Mesothelial cell of epicardium (in vitro differentiated cells): ENCODE results near the gene KAT14. TPM values are rescaled to one million over a fixed set of nuclear protein-coding genes. Genes with fewer than 3 reads are reported as not detected.
"Not testable (repeated sequence)": the region's sequence is repeated elsewhere in the genome, so short reads cannot be mapped to it uniquely, and the experiment has no call there.

Experiments
- DNase-seq, 2 experiments: peaks; one replicate each; pipeline ENCODE4 v3.0.0; 2021; ENCODE audit warnings: low spot score in 2 of 2; ENCODE audit not compliant: unreplicated experiment in 2 of 2
- H3K27ac Mint-ChIP-seq: 2 replicates; pipeline ENCODE4 v1.8.0; 2021; ENCODE audit warnings: mixed read lengths
- H3K27me3 Mint-ChIP-seq: 2 replicates; pipeline ENCODE4 v1.8.0; 2021; ENCODE audit warnings: low read depth, mixed read lengths
- H3K36me3 Mint-ChIP-seq: 2 replicates; pipeline ENCODE4 v1.8.0; 2021; ENCODE audit warnings: mixed read lengths
- H3K4me1 Mint-ChIP-seq: 2 replicates; pipeline ENCODE4 v1.8.0; 2021; ENCODE audit warnings: mixed read lengths
- H3K4me3 Mint-ChIP-seq: 2 replicates; pipeline ENCODE4 v1.8.0; 2021; ENCODE audit warnings: mild to moderate bottlenecking, moderate library complexity, mixed read lengths
- H3K9me3 Mint-ChIP-seq: 2 replicates; pipeline ENCODE4 v1.8.0; 2021; ENCODE audit warnings: mixed read lengths
- total RNA-seq: library from RNA; stranded (reverse); gene quantifications from 3 replicates; pipeline ENCODE4 v1.2.1, GENCODE V29; 2021
- TF ChIP-seq, protein P1 (sequence below): fragments of 200-600 bp; sonication (generic); IDR thresholded peaks from one replicate; pipeline ENCODE4 v1.5.0; 2021; ENCODE audit warnings: antibody characterized with exemption; ENCODE audit not compliant: unreplicated experiment

Gene KAT14
- total RNA-seq, 1 donor from 2014 or later: 23.9 TPM

GRCh38 chr20:18108326-18108725 lies 29.3 kb upstream of the KAT14 start:
- TF ChIP-seq, protein P1, sequence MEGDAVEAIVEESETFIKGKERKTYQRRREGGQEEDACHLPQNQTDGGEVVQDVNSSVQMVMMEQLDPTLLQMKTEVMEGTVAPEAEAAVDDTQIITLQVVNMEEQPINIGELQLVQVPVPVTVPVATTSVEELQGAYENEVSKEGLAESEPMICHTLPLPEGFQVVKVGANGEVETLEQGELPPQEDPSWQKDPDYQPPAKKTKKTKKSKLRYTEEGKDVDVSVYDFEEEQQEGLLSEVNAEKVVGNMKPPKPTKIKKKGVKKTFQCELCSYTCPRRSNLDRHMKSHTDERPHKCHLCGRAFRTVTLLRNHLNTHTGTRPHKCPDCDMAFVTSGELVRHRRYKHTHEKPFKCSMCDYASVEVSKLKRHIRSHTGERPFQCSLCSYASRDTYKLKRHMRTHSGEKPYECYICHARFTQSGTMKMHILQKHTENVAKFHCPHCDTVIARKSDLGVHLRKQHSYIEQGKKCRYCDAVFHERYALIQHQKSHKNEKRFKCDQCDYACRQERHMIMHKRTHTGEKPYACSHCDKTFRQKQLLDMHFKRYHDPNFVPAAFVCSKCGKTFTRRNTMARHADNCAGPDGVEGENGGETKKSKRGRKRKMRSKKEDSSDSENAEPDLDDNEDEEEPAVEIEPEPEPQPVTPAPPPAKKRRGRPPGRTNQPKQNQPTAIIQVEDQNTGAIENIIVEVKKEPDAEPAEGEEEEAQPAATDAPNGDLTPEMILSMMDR: no peak
- Mint-ChIP-seq H3K9me3 (peaks cover 8% of the 10 kb centered on the region), H3K4me3 (no peak overlapping the region), H3K36me3 (no peaks in the 10 kb centered on the region), H3K27ac (no peak overlapping the region), H3K27me3 (peaks cover 7% of the 10 kb centered on the region), H3K4me1 (no peaks in the 10 kb centered on the region)
- DNase-seq: no peak

DNA sequence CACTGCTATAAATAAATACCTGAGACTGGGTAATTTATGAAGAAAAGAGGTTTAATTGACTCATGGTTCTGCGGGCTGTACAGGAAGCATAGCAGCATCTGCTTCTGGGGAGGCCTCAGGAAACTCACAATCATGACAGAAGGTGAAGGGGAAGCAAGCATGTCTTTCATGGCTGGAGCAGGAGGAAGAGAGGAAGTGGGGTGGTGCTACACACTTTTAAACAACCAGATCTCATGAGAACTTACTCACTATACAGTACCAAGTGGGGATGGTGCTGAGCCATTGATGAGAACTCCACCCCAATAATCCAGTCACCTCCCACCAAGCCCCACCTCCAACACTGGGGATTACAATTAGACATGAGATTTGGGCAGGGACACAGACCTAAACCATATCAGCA lies 9.1 kb upstream of the KAT14 start:
- not testable (repeated sequence) for H3K4me3 Mint-ChIP-seq, H3K36me3 Mint-ChIP-seq, H3K4me1 Mint-ChIP-seq, DNase-seq, H3K27ac Mint-ChIP-seq
- Mint-ChIP-seq H3K9me3 (peaks cover 11% of the 10 kb centered on the region), H3K27me3 (peaks cover 34% of the 10 kb centered on the region)

DNA sequence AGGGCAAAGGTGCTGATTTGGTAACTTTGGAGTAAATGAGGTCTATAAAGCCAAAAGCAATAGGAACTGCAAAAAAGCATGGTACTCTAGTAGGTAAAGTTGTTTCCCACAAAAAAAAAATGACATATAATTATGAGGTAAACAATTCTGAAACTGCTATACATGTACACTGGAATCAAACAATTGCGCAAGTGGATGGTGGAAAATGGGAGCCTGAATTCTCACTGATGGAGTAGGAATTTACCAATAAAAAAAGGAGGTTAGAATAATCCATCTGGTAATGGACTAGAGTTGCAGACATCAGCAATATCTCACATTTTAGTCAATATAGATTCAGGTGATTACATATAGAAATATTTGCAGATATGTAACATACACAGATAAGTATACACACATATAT lies 5.0 kb upstream of the KAT14 start:
- H3K27me3 Mint-ChIP-seq: peaks cover 12% of the 10 kb centered on the region

GRCh38 chr20:18133962-18134361 lies 3.7 kb upstream of the KAT14 start:
- peaks cover 9% of the 10 kb centered on the region for H3K4me1 Mint-ChIP-seq
- no peak overlapping the region for H3K27ac Mint-ChIP-seq

More for the DNA sequence above, 5.0 kb upstream of the KAT14 start:
- no peak overlapping the region for H3K4me3 Mint-ChIP-seq
- TF ChIP-seq, protein P1: no peak
- H3K27ac Mint-ChIP-seq: no peak overlapping the region
- DNase-seq: no peak
- no peaks in the 10 kb centered on the region for H3K36me3 Mint-ChIP-seq
- peaks cover 5% of the 10 kb centered on the region for H3K4me1 Mint-ChIP-seq
- no peaks in the 10 kb centered on the region for H3K9me3 Mint-ChIP-seq

DNA sequence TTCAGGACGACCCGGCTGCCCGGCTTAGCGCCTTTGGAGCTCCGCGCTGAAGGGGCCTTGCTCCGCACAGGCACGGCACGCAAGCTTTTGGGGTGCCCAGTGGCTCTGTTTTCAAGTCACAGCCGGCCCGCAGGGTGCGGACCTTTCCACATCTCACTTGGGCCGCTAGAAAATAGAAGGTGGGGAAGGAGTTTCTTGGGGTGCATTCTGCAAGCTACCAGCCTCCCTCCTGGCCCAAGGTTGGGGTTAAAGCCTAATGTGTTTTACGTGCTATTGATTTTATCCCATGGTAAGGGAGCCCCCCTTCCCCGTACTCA lies 561 bp downstream of the KAT14 start:
- Mint-ChIP-seq H3K4me1 (peaks cover 21% of the 10 kb centered on the region), H3K27me3 (no peaks in the 10 kb centered on the region), H3K4me3 (peak overlapping the region; percentile 88), H3K9me3 (no peaks in the 10 kb centered on the region), H3K27ac (peak overlapping the region; percentile 19), H3K36me3 (peaks cover 7% of the 10 kb centered on the region)
- DNase-seq: no peak
- TF ChIP-seq, protein P1: no peak

More at GRCh38 chr20:18133962-18134361, 3.7 kb upstream of the KAT14 start:
- no peak overlapping the region for H3K4me3 Mint-ChIP-seq
- TF ChIP-seq, protein P1: no peak
- H3K9me3 Mint-ChIP-seq: no peaks in the 10 kb centered on the region
- peaks cover 7% of the 10 kb centered on the region for H3K27me3 Mint-ChIP-seq
- H3K36me3 Mint-ChIP-seq: no peaks in the 10 kb centered on the region
- no peak for DNase-seq

DNA sequence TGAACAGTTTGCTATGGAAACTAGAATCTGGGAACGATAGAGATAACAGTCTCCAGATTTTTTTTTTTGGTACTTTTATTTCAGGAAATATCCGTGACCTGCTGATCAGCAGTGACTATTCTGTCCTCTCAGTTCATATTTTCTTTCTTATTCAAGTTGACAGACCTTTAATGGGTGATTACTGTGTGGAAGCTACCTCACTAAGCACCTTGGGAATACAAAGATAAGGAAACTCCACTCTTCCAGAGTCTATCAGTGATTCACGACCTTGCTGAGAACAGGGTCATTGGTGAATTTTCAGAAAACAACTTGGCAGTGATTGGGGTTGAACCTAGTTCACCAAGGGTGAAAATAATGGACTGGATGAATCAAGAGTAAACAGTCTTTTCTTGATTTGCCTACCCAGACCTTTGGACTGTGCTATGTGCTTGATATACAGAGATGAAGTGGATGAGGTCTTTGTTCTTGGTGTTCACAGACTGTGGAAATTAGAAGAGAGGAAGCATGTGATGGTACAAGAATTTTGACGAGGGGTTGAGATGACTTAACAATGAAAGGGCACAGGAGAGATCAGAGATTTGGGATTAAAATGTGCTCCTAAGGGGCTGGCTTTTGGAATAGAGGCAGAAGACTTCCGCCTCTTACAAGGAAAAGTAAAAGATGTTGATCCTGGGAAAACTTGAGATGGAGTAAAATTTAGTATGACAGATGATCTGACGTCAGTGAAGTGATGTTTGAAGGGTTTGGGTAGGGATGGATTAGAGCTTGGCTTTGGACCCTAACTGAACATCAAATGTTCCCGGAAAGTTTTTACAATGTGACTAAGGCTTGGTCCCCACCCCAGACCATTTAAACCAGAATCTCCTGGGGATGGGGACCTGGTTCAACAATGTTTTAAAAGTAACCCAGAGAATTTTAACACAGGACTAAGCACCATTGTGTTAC lies 1.2 kb downstream of the KAT14 start:
- peaks cover 7% of the 10 kb centered on the region for H3K36me3 Mint-ChIP-seq
- peak overlapping the region; percentile 88 for H3K4me3 Mint-ChIP-seq
- no peak for DNase-seq
- H3K27me3 Mint-ChIP-seq: no peaks in the 10 kb centered on the region
- H3K4me1 Mint-ChIP-seq: peaks cover 21% of the 10 kb centered on the region
- peak overlapping the region; percentile 19 for H3K27ac Mint-ChIP-seq
- TF ChIP-seq, protein P1: no peak
- no peaks in the 10 kb centered on the region for H3K9me3 Mint-ChIP-seq
